Stromal cell of bone marrow (primary cell): ENCODE measurements around the gene BCAS3.

ENCODE experiments used
- DNase-seq: peaks from one replicate; pipeline ENCODE4 v3.0.0-alpha.2; 2012; ENCODE audit warnings: low read depth

The BCAS3 gene

GRCh38 chr17:61202564-61202963, 524.9 kb downstream of the BCAS3 start:
- DNase-seq = no peak

DNA sequence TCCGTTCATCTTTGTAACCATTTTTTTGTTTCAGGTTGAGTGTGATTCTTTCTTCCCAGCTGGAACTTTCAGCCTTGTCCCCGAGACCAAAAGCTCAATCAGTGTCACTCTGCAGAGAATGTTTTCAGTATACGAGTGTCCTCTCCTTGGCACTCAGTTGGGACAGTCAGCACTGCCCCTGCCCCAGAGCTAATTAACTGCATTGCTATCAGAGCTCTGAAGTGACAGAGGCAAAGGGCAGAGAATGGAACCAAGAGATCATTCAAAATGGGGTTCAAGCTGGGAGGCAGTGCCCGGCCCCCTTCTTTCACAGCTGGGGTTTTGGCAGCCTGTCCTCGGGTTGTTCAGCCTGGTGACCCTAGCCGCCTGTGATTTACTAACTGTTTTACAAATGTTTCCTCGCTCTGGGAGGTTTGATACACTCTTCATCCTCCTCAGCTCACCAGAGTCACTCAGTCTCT, 526.0 kb downstream of the BCAS3 start:
- DNase-seq = no peak

- no peak for DNase-seq
Measured at GRCh38 chr17:61204456-61204855, 526.8 kb downstream of the BCAS3 start.

- no peak for DNase-seq
Measured at GRCh38 chr17:61205401-61205800, 527.8 kb downstream of the BCAS3 start.

DNA sequence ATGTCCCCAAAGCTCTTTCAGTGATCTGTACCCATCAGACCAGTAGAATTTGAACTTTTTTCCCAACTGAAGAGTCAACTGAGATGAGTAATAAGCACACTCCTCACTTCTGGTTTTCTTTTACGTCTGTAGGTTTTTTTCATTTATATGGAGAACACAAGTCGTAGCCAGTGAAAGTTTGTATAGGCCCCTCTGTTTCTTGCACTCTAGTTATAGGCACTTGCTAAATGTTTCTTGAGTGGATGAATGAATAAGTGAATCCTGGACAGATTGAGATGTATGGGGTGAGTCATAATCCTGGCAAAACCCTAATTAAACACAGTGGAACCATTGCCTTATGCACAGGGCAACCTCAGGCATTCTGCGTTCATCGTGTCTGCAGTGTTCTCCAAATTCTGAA, 528.3 kb downstream of the BCAS3 start:
- no peak for DNase-seq

DNA sequence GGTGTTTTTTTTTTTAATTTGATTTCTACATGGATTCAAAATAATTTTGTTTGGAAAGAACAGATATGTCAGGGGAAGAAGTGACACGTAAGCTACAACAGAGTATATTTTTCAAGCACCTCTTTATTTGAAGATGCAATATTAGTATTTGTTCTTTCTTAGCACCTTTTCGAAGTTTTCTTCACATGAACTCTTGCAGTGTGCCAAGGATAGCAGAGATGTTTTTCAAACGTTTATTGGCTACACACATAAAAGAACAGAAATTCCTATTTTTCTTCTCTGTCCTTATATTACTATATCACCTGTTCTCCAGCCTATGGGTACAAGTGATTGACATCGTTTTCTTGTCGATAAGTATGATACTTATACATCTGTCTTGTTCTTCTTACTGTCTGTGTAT, 529.3 kb downstream of the BCAS3 start:
- DNase-seq = no peak

DNA sequence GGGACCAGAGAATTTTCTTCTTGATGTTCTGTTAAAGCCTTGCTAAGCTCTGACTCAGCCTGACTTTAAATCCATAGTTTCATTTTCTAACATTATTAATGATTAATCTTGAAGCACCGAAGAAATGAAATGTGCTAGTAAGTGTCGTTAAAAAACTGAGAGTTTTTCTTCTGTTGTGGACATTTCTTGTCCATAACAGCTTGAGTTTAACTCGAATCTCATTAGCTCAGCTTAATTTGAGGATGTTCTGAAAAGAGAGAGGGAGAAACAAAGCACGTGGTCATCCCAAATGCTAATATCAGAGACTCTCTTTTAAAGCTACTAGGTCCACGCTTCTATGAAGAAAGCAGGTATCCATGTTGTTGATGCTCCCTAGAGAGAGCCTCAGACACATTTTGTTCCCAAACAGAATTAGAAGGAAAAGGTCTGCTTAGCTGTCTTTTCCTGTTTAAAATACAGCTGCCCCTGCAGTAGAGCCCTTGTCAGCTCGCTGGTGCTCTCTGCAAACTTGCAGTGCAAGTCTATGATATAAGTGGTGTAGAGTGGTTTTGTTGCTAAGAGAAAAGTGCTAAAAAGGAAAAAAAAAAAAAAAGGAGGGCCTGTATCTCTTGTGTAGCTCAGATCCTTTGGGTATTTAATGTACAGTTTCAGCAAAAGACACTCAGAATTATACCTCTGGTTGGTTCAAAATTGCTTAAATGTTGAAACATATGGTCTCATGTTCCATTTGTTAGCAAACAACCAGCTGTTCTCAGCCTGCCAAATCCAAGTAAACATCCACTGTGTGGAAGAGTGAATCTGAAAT, 530.9 kb downstream of the BCAS3 start:
- DNase-seq = no peak

- DNase-seq = no peak
Measured at GRCh38 chr17:61209106-61209439, 531.4 kb downstream of the BCAS3 start.

- DNase-seq = no peak
Measured at GRCh38 chr17:61209525-61209924, 531.9 kb downstream of the BCAS3 start.

- no peak for DNase-seq
Measured at GRCh38 chr17:61211236-61211635, 533.6 kb downstream of the BCAS3 start.

GRCh38 chr17:61212655-61213054, 535.0 kb downstream of the BCAS3 start:
- DNase-seq = no peak

- DNase-seq = no peak
Measured at GRCh38 chr17:61214753-61215152, 537.1 kb downstream of the BCAS3 start.

DNA sequence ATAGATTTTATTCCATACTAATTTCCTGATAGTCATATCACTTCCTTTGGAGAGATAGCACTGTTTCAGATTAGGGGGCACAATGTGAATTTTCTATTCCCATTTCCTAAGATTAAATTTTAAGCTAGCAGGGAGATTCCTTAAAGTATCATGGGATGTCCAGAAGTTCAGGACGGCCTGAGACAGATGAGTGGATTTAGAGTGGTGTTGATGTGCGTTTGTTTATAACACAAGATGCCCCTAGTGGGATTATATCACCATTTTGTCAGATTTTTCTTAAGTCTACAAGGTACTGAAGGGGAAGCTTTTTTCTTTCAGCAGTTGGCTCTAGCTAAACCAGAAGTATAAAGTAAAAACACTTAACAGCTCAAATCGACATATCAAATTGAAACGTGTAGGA, 538.4 kb downstream of the BCAS3 start:
- no peak for DNase-seq

DNA sequence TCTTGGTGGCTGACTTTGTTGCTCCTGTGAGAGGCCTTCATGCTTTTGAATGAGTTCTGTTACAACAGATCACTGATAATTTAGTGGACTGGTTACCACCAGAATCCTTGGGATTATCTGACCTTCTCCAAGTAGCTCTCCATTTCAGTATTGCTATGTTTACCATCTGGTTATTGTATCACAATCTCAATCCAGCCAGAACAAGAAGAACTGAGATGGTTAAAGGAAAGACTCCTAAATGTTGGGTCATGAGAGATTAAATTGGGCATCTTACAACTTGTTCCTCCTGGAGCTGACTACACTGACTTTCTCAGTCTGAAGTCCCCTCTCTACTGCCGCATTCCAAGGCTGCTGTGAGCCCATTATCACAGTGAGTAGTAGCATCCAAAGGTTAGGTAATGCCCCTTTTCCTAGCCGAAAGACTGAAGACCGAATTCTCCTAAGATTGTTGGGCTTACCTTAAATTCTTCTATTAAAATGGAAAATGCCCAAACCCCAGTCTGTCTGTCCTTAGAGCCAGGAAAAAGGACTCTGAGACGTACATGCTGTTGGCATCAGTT, 540.3 kb downstream of the BCAS3 start:
- no peak for DNase-seq

DNA sequence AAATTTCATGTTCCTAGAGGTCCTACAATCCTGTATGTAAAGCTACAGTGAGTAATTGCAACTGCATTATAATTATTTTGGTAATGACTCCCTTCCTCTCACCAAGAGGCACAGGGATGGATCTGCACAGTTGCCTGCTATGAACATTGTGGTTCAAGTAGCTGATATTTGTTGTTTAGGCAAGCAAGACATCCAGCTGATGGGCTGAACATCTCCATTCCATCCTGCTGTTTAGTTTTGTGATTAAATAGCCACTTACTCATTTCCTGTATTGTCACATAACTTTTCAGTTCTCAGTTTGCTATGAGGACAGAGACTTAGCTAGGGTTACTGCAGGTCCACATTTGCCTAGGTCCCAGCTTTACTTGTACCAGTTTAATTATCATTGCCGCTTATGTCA, 540.8 kb downstream of the BCAS3 start:
- DNase-seq = no peak

- DNase-seq = no peak
Measured at GRCh38 chr17:61219460-61219859, 541.8 kb downstream of the BCAS3 start.

GRCh38 chr17:61221181-61221580, 543.5 kb downstream of the BCAS3 start:
- no peak for DNase-seq

GRCh38 chr17:61221597-61222471, 544.2 kb downstream of the BCAS3 start:
- DNase-seq = no peak

DNA sequence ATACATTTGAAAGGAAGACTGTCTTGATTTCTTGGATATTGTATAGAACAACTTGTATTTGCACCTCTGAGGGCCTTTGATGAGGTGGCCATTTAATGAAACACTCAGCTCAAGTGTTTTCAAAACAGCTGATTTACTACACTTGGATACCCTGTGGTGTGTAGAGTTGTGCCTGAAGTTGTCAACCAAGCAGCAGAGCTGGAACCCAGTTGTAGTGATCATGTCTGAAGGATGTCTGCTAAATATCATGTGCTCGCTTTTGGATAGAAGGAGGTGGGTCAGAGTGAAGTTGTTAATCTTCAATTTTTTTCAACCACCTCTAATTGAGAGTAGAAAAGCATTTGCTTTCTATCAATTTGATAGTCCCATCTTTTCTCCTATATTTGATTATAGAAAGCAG, 546.1 kb downstream of the BCAS3 start:
- no peak for DNase-seq

DNA sequence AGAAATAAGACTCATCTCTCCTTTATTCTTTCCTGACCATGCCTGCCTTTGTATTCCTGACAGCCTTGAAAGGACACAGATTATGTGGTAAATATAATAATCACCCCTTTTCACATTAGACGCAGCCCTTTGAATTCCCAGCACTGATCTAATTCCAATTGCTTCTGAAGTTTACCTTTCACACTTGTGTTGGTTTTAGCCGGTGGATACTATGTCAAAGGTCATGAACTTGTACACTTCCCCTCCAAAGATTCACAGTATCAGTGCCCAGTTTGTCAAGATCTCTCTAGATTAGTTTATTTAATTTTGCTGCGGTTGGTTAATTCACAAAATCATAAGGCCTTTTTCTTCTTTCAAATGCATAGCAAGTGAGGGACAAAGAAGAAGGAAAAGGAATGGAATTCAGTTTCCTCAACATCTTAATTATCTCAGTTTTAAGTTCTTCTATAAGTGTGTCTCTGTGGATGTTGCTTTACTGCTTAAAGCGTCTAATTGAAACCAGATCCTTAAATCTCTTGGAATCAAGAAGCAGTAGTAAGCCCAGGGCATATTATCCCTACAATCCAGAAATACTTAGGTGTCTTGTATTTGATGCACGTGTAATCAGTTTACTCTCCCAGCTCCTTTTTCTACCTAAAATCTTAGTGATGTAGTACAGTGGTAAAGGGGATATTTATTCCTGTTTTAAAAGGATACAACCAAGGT, 547.7 kb downstream of the BCAS3 start:
- no peak for DNase-seq

DNA sequence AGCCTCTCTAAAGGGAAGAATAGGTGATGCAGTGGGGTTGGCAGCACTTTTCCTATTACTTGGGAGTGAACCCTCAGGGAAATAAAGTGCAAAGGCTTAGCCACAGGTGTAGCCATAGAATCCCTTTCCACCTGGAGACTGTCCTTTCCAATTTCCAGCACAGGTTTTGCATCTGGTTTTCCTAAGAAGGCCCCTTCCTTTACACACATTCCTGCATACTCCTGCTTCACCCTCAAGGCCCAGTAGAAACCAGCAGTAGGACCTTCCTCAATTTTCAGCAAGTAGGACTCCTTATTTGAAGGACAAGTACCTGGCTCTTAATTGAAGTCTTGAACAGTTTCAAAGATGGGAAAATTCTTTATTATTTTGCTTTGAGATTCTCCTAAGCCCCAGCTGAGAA, 550.2 kb downstream of the BCAS3 start:
- no peak for DNase-seq

DNA sequence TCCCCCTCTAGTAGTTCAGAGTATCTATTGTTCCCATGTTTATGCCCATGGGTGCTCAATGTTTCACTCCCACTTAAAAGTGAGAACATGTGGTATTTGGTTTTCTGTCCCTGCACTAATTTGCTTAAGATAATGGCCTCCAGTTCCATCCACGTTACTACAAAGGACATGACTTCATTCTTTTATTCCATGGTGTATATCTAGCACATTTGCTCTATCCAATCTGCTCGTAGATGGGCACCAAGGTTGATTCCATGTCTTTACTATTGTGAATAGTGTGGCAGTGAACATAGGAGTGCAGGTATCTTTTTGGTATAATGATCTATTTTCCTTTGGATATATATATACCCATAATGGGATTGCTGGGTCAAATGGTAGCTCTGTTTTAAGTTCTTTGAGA, 552.8 kb downstream of the BCAS3 start:
- no peak for DNase-seq
